DOHH2 (cell line): ENCODE data around the gene DTX4.

Experiments used
- H3F3A ChIP-seq: fragments of 200-600 bp; sonication (generic), shearing (Covaris generic); 2 replicates; pipeline ENCODE4 v1.6.0; 2016; ENCODE audit warnings: antibody characterized with exemption, mild to moderate bottlenecking; ENCODE audit not compliant: control insufficient read depth, insufficient read depth
- H3K27ac ChIP-seq: fragments of 200-600 bp; sonication (generic); 2 replicates; pipeline ENCODE4 v1.5.1; 2014; ENCODE audit warnings: low read depth, mild to moderate bottlenecking, low read length, moderate library complexity
- H3K27me3 ChIP-seq: fragments of 200-600 bp; sonication (generic); 2 replicates; pipeline ENCODE4 v1.6.1; 2014; ENCODE audit warnings: mild to moderate bottlenecking, low read length, mixed read lengths; ENCODE audit not compliant: control insufficient read depth
- H3K36me3 ChIP-seq: fragments of 200-600 bp; sonication (generic); 2 replicates; pipeline ENCODE4 v1.6.1; 2014; ENCODE audit warnings: mild to moderate bottlenecking, low read length, moderate library complexity, mixed read lengths; ENCODE audit not compliant: control insufficient read depth
- H3K4me1 ChIP-seq: fragments of 200-600 bp; sonication (generic); 2 replicates; pipeline ENCODE4 v1.6.1; 2014; ENCODE audit warnings: mild to moderate bottlenecking, low read length, mixed read lengths; ENCODE audit not compliant: control insufficient read depth
- H3K4me2 ChIP-seq: fragments of 200-600 bp; sonication (generic); 2 replicates; pipeline ENCODE4 v1.6.0; 2014; ENCODE audit warnings: mild to moderate bottlenecking, low read length, moderate library complexity
- H3K4me3 ChIP-seq: fragments of 200-600 bp; sonication (generic); 2 replicates; pipeline ENCODE4 v1.5.1; 2014; ENCODE audit warnings: mild to moderate bottlenecking, low read length, mixed read lengths
- H3K79me2 ChIP-seq: fragments of 200-600 bp; sonication (generic); 2 replicates; pipeline ENCODE4 v1.6.1; 2014; ENCODE audit warnings: mild to moderate bottlenecking, low read length, mixed read lengths; ENCODE audit not compliant: control insufficient read depth
- H3K9me2 ChIP-seq: fragments of 200-600 bp; sonication (generic); replicated peaks from 2 replicates; pipeline ENCODE4 v1.6.1; 2014; ENCODE audit warnings: mild to moderate bottlenecking, low read length, mixed read lengths; ENCODE audit not compliant: control insufficient read depth
- H3K9me3 ChIP-seq: fragments of 200-600 bp; sonication (generic); 2 replicates; pipeline ENCODE4 v1.6.1; 2014; ENCODE audit warnings: antibody characterized with exemption, low read length, mixed read lengths; ENCODE audit not compliant: control insufficient read depth, insufficient read depth
- H4K20me1 ChIP-seq: fragments of 200-600 bp; sonication (generic); 2 replicates; pipeline ENCODE4 v1.6.0; 2014; ENCODE audit warnings: low read depth, mild to moderate bottlenecking, antibody characterized with exemption, low read length, moderate library complexity; ENCODE audit not compliant: control insufficient read depth, insufficient read depth
- EZH2phosphoT487 ChIP-seq: fragments of 200-600 bp; sonication (generic); IDR thresholded peaks from 2 replicates; pipeline ENCODE4 v1.6.1; 2017; ENCODE audit warnings: borderline replicate concordance, mild to moderate bottlenecking, antibody characterized with exemption, low read length, moderate library complexity, mixed read lengths
- TF ChIP-seq, protein P1 (sequence below): fragments of 200-600 bp; sonication (generic); IDR thresholded peaks from one replicate; pipeline ENCODE4 v1.5.1; 2014; ENCODE audit warnings: antibody characterized with exemption, mild to moderate bottlenecking, low read depth, low read length; ENCODE audit not compliant: poor library complexity, severe bottlenecking

DTX4 gene

GRCh38 chr11:59154610-59155009, 17.3 kb upstream of the DTX4 start:
- Histone ChIP-seq H3K36me3 (no peaks in the 10 kb centered on the region; the same call in 1 of the 2 replicates), H3K27me3 (no peaks in the 10 kb centered on the region), H3K9me3 (0 out of 2 replicates have a peak, but pooled peaks cover 3% of the 10 kb centered on the region), H3K9me2 (no peaks in the 10 kb centered on the region), H4K20me1 (no peaks in the 10 kb centered on the region), H3K27ac (no peak overlapping the region), H3K4me2 (no peak overlapping the region), H3K79me2 (no peaks in the 10 kb centered on the region), H3K4me1 (peaks cover 21% of the 10 kb centered on the region), H3K4me3 (no peak overlapping the region), H3F3A (no peaks in the 10 kb centered on the region)
- TF ChIP-seq, protein P1, sequence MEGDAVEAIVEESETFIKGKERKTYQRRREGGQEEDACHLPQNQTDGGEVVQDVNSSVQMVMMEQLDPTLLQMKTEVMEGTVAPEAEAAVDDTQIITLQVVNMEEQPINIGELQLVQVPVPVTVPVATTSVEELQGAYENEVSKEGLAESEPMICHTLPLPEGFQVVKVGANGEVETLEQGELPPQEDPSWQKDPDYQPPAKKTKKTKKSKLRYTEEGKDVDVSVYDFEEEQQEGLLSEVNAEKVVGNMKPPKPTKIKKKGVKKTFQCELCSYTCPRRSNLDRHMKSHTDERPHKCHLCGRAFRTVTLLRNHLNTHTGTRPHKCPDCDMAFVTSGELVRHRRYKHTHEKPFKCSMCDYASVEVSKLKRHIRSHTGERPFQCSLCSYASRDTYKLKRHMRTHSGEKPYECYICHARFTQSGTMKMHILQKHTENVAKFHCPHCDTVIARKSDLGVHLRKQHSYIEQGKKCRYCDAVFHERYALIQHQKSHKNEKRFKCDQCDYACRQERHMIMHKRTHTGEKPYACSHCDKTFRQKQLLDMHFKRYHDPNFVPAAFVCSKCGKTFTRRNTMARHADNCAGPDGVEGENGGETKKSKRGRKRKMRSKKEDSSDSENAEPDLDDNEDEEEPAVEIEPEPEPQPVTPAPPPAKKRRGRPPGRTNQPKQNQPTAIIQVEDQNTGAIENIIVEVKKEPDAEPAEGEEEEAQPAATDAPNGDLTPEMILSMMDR: no peak
- no peak for TF ChIP-seq EZH2phosphoT487

DNA sequence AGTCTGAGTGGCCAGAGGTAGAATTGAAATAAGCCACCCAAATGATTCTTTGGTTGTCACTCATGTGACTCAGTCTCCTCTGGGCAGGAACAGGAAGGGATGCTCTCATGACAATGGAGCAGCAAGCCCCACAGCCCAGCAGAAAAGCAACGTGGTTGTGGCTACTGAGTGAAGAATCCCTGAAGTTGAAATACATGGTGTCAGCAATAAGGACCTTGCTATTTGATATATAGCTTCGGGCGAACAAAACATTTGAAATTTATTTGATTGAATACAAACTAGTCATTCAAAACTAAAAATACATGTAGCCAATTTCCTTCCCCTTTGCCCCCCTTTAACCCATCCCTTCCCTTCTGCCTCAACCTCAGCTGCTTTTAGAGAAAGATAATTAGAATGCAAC, 14.5 kb upstream of the DTX4 start:
- Histone ChIP-seq H3K27me3 (no peaks in the 10 kb centered on the region), H3K4me3 (no peak overlapping the region), H4K20me1 (no peaks in the 10 kb centered on the region), H3K27ac (no peak overlapping the region), H3K4me1 (peaks cover 21% of the 10 kb centered on the region), H3K36me3 (no peaks in the 10 kb centered on the region), H3K79me2 (no peaks in the 10 kb centered on the region), H3F3A (no peaks in the 10 kb centered on the region), H3K9me3 (0 out of 2 replicates have a peak, but pooled peaks cover 3% of the 10 kb centered on the region), H3K9me2 (no peaks in the 10 kb centered on the region), H3K4me2 (0 out of 2 replicates have a peak overlapping the region, but pooled peaks have one; percentile 56)
- TF ChIP-seq, protein P1: no peak
- no peak for TF ChIP-seq EZH2phosphoT487

- H3K4me1 ChIP-seq: peaks cover 21% of the 10 kb centered on the region
Measured at GRCh38 chr11:59158206-59159068, 13.5 kb upstream of the DTX4 start.

More at GRCh38 chr11:59158206-59159068, 13.5 kb upstream of the DTX4 start:
- H3K4me3 ChIP-seq: peak overlapping the region; percentile 37
- no peaks in the 10 kb centered on the region for H3K79me2 ChIP-seq
- H3K9me3 ChIP-seq: 0 out of 2 replicates have a peak, but pooled peaks cover 3% of the 10 kb centered on the region
- H3K27ac ChIP-seq: 0 out of 2 replicates have a peak overlapping the region, but pooled peaks have one; percentile 10
- H3K27me3 ChIP-seq: no peaks in the 10 kb centered on the region
- no peak for TF ChIP-seq EZH2phosphoT487
- TF ChIP-seq, protein P1: peak; percentile 86
- H3K9me2 ChIP-seq: no peaks in the 10 kb centered on the region
- no peaks in the 10 kb centered on the region for H4K20me1 ChIP-seq
- H3K4me2 ChIP-seq: peak overlapping the region; percentile 56
- no peaks in the 10 kb centered on the region for H3F3A ChIP-seq
- H3K36me3 ChIP-seq: no peaks in the 10 kb centered on the region
